RWPE1 (cell line): ENCODE results near the gene DEDD.

Experiments
- CTCF ChIA-PET: fragments of 350-600 bp; sonication (Branson Sonifier 250); formaldehyde crosslinking; extraction: SDS; loops from one replicate; lab custom pipeline; 2021; lab: Yijun Ruan, JAX
- POLR2A ChIA-PET: fragments of 400-600 bp; formaldehyde crosslinking; extraction: SDS; loops from one replicate; lab custom pipeline; 2020; ENCODE audit warnings: antibody characterized with exemption; ENCODE audit not compliant: low non-redundant PET; lab: Yijun Ruan, JAX
- DNase-seq: peaks from one replicate; pipeline ENCODE4 v3.0.0; 2012; ENCODE audit warnings: low spot score
- H3K27ac ChIP-seq: fragments of 450-650 bp; 2 replicates; pipeline ENCODE4 v1.5.1; 2017
- CTCF ChIP-seq: fragments of 450-650 bp; conservative IDR thresholded peaks from 2 replicates; pipeline ENCODE4 v1.5.1; 2017; ENCODE audit warnings: low read depth, mild to moderate bottlenecking

Gene DEDD

DNA sequence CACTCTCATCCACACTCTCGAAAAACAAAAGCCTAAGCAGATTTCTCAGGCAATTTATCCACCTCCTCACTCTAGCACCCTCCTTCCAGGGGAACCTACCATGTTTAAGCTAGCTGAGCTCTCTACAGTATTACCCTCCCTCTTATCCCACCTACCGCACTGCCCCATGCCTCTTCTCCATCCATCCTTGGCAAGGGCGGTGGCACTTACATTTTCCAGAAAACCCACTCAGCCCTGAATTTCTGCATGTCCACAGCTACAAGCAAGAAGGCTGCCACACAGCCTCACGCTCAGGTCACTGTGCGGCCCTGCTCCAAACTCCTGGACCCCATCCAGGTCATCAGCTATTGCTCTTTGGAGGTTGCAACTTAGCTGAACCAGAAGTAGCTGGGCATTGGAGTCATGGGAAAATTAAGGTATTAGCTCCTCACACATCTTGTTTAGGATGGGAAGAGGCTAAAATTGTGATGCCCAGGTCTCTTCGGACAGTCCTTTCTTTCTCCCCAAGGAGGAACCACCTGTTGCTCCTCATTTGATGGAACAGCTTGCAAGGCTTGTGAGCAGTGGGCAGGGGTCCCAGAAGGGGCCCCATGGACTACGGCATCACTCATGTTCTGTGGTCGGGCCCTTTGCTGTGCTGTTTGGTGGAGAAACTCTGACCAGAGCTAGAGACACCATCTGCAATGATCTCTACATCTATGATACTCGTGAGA, 33.2 kb downstream of the DEDD start:
- no peak for DNase-seq
- peak overlapping the region; percentile 80 for H3K27ac ChIP-seq
- ChIA-PET CTCF (interaction anchor here (0.6 to 2.8 kb wide), 5 partner anchors 15 to 188 kb away, joined by 3 to 12 read pairs (median 5); partner anchors contain the start of genes F11R and USF1), POLR2A (no interaction called here)
- TF ChIP-seq CTCF: no peak

DNA sequence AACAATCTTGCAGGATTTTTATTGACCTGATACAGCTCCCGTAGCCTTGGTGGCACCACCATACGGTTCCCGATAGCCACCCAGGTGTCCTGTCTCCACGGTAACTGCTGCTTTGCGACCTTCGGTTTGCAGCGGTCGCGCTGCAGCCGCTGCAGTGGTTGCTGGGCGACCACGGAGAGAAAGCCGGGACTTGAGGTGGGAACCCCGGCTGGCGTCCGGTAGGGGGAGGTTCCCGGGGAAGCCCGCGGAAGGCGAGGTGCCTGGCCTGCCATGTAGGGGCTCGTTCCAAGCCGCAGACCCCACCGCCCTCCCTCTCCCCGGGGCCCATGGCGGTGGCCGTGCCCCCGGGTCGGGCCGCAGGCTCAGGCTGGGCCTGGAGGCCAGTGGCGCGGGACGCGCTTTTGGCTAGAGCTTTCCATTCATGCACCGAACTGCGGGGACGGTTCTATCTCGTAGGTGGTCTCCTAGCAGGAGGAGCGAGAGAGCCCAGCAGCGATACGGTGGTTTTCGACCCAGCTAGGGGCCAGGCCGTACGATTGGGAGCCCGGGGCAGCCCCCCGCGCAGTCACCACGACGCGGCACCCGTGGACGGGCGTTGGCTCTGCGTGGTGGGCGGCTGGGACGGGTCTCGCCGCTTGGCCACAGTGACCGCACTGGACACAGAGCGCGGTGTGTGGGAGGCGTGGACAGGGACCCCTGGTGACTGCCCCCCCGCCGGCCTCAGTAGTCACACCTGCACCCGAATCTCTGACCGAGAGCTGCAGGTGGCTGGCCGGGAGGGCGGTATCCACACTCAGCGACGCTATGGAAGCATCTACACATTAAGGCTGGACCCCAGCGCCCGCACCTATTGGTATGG, 34.0 kb downstream of the DEDD start, which contains the start of gene KLHDC9:
KLHDC9 (plus strand) TSS at position 152 of the 859 bp plus-strand sequence; CDS start at position 327, 175 bp downstream.
- DNase-seq: peak; percentile 82
- no peak for TF ChIP-seq CTCF
- CTCF ChIA-PET: interaction anchor here (0.6 to 4.3 kb wide), 15 partner anchors 10 to 125 kb away, joined by 3 to 75 read pairs (median 4); partner anchors contain the start of genes ARHGAP30, F11R, TSTD1 and USF1
- POLR2A ChIA-PET: interaction anchor here (0.6 kb wide), 1 partner anchor 103 kb away, joined by 5 read pairs; no protein-coding TSS in a partner anchor
- H3K27ac ChIP-seq: peak within 1 kb of the TSS; percentile 80

GRCh38 chr1:161096530-161096929, 35.9 kb downstream of the DEDD start:
- peak; percentile 53 for DNase-seq
- POLR2A ChIA-PET: no interaction called here
- CTCF ChIA-PET: interaction anchor here (0.5 to 4.3 kb wide), 8 partner anchors 8 to 145 kb away, joined by 3 to 75 read pairs (median 8); partner anchors contain the start of genes ARHGAP30, F11R and USF1
- H3K27ac ChIP-seq: peak overlapping the region; percentile 45; the same call in 1 of the 2 replicates
- no peak for TF ChIP-seq CTCF

GRCh38 chr1:161096015-161096414, 36.5 kb downstream of the DEDD start:
- no peak overlapping the region for H3K27ac ChIP-seq
- POLR2A ChIA-PET: no interaction called here
- no peak for DNase-seq
- CTCF ChIA-PET: interaction anchor here (0.5 to 4.3 kb wide), 4 partner anchors 8 to 340 kb away, joined by 3 to 75 read pairs (median 4); partner anchors contain the start of gene ARHGAP30
- no peak for TF ChIP-seq CTCF

GRCh38 chr1:161095230-161095629, 37.2 kb downstream of the DEDD start:
- ChIA-PET POLR2A (no interaction called here), CTCF (interaction anchor here (0.6 to 4.3 kb wide), 2 partner anchors 23 to 42 kb away, joined by 3 to 75 read pairs; partner anchors contain the start of gene ARHGAP30)
- no peak overlapping the region for H3K27ac ChIP-seq
- DNase-seq: no peak
- TF ChIP-seq CTCF: no peak

DNA sequence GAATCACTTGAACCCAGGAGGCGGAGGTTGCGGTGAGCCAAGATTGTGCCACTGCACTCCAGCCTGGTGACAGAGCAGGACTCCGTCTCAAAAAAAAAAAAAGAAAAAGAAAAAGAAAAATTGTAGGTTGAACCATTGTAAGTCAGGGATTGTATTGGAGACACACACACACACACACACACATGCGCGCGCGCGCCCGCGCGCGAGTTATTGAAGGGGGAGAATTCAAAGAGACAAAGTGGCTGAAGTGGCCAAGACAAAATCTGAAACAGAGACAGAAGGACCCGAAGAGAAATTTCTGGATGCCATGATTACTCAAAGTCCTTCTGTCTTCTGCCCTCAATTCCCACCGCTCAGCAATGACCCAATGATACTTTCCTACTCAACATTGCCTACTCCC, 38.0 kb downstream of the DEDD start:
- ChIA-PET POLR2A (no interaction called here), CTCF (interaction anchor here (0.6 to 4.3 kb wide), 3 partner anchors 10 to 147 kb away, joined by 3 to 75 read pairs (median 3); partner anchors contain the start of gene ARHGAP30)
- no peak overlapping the region for H3K27ac ChIP-seq
- TF ChIP-seq CTCF: no peak
- DNase-seq: no peak
